CD4-positive, alpha-beta memory T cell (primary cell): ENCODE measurements around the gene TARDBP. TPM values are rescaled to one million over a fixed set of nuclear protein-coding genes. Genes with fewer than 3 reads are reported as not detected.

Experiments used
- CTCF ChIA-PET: fragments of 350-600 bp; sonication (Branson Sonifier 250); formaldehyde crosslinking; loops from one replicate; lab custom pipeline; 2021; ENCODE audit warnings: inconsistent platforms; ENCODE audit not compliant: partially characterized antibody; lab: Charles Lee
- POLR2A ChIA-PET: fragments of 350-600 bp; sonication (Branson Sonifier 250); formaldehyde crosslinking; loops from one replicate; lab custom pipeline; 2021; ENCODE audit not compliant: partially characterized antibody; lab: Charles Lee
- DNase-seq, 5 donors: peaks; one replicate each; pipeline versions ENCODE4 v3.0.0 to v3.0.0-alpha.2; 2020 to 2022; ENCODE audit warnings: mixed read lengths in 1 of 5
- H3K27ac ChIP-seq: one replicate; pipeline ENCODE4 v1.7.0; 2013; ENCODE audit warnings: low read depth, low read length
- H3K27me3 ChIP-seq: 2 replicates; pipeline ENCODE4 v1.7.0; 2013; ENCODE audit warnings: mild to moderate bottlenecking, low read length, moderate library complexity; ENCODE audit not compliant: insufficient read depth
- H3K36me3 ChIP-seq: 2 replicates; pipeline ENCODE4 v1.7.0; 2013; ENCODE audit warnings: mild to moderate bottlenecking, low read length, moderate library complexity; ENCODE audit not compliant: insufficient read depth
- H3K4me1 ChIP-seq: 2 replicates; pipeline ENCODE4 v1.7.0; 2013; ENCODE audit warnings: mild to moderate bottlenecking, low read length, moderate library complexity; ENCODE audit not compliant: insufficient read depth
- H3K4me3 ChIP-seq, 2 donors: one replicate each; pipeline ENCODE4 v1.7.0; 2013; ENCODE audit warnings: low read length in 2 of 2, mild to moderate bottlenecking in 1 of 2
- H3K9me3 ChIP-seq, 2 donors: one replicate each; pipeline ENCODE4 v1.7.0; 2013; ENCODE audit warnings: low read length in 2 of 2, control low read depth in 1 of 2; ENCODE audit not compliant: control insufficient read depth in 1 of 2
- H3K27ac Mint-ChIP-seq, 7 donors: one replicate each; pipeline ENCODE4 v1.8.0; 2020 to 2021; ENCODE audit warnings: mixed read lengths in 7 of 7, mild to moderate bottlenecking in 6 of 7, inconsistent platforms in 3 of 7, moderate library complexity in 3 of 7
- H3K27me3 Mint-ChIP-seq, 2 donors: one replicate each; pipeline ENCODE4 v1.8.0; 2020 to 2021; ENCODE audit warnings: mixed read lengths in 2 of 2
- H3K36me3 Mint-ChIP-seq, 2 donors: one replicate each; pipeline ENCODE4 v1.8.0; 2020 to 2021; ENCODE audit warnings: mixed read lengths in 2 of 2, inconsistent platforms in 1 of 2, mild to moderate bottlenecking in 1 of 2
- H3K4me1 Mint-ChIP-seq, 4 donors: one replicate each; pipeline ENCODE4 v1.8.0; 2020 to 2021; ENCODE audit warnings: mixed read lengths in 4 of 4, mild to moderate bottlenecking in 1 of 4
- H3K4me3 Mint-ChIP-seq, 8 donors: one replicate each; pipeline ENCODE4 v1.8.0; 2020 to 2021; ENCODE audit warnings: mixed read lengths in 8 of 8, mild to moderate bottlenecking in 7 of 8, moderate library complexity in 6 of 8, inconsistent platforms in 3 of 8
- H3K9me3 Mint-ChIP-seq, 8 donors: one replicate each; pipeline ENCODE4 v1.8.0; 2020 to 2021; ENCODE audit warnings: mixed read lengths in 8 of 8, mild to moderate bottlenecking in 5 of 8, inconsistent platforms in 3 of 8, moderate library complexity in 1 of 8
- intact Hi-C: fragments of 100-400 bp; cut with micrococcal nuclease; formaldehyde crosslinking; loops from one replicate; pipeline ENCODE4 v1.15.1; 2023
- polyA plus RNA-seq, 2 donors: library from polyadenylated mRNA; unstranded; fragments of 300-500 nt; fragmentation: Illumina TruSeq; gene quantifications; one replicate each; pipeline ENCODE4 v1.2.3, GENCODE V29; 2021
- total RNA-seq, 2 experiments: library from RNA; stranded (reverse); gene quantifications; one replicate each; pipeline ENCODE4 v1.2.3, GENCODE V29; 2021

TARDBP gene
- total and polyA plus RNA-seq, 4 experiments from 2014 or later: 54.0 to 195 (median 147) TPM

- ChIA-PET CTCF (no interaction called here), POLR2A (interaction anchor here (1.1 kb wide), 1 partner anchor 45 kb away, joined by 3 read pairs; no protein-coding TSS in a partner anchor)
- no peaks in the 10 kb centered on the region for H3K9me3 Mint-ChIP-seq
- H3K27me3 Mint-ChIP-seq: no peaks in the 10 kb centered on the region
- no peak overlapping the region for H3K4me3 Mint-ChIP-seq
- no peak for DNase-seq
- Histone ChIP-seq H3K27ac (no peak overlapping the region), H3K27me3 (no peaks in the 10 kb centered on the region), H3K4me1 (peaks cover 10% of the 10 kb centered on the region), H3K4me3 (no peak overlapping the region), H3K36me3 (peaks cover 11% of the 10 kb centered on the region), H3K9me3 (no peaks in the 10 kb centered on the region)
- peaks cover 0 to 10% of the 10 kb centered on the region in 2 donors for H3K36me3 Mint-ChIP-seq
- H3K27ac Mint-ChIP-seq: peak overlapping the region in 1 of 7 donors; percentile 53
- peaks cover 3 to 26% (median 15%) of the 10 kb centered on the region in 4 donors for H3K4me1 Mint-ChIP-seq
- intact Hi-C loops: no loop called here
Observed at GRCh38 chr1:11054181-11054580, 41.7 kb downstream of the TARDBP start.

DNA sequence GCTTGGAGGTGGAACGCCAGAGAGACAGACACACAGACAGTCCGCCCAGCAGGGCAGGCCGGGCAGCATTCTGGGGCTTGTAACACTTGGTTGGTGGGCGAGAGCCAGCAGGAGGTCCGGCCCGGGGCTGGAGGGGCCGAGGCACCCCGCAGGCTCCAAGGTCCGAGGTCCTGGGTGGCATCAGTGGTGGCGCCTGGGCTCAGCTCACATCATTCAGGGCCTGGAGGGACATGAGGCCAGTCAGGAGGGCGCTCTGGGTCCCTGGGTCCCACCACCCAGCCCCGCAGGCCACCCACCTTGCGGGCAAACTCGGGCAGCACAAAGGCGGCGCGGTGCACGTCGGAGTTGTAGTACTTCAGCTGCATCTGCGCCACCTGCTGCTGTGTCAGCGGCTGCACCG is 42.2 kb downstream of the TARDBP start:
- Mint-ChIP-seq H3K4me3 (no peak overlapping the region), H3K27ac (no peak overlapping the region), H3K9me3 (no peaks in the 10 kb centered on the region), H3K27me3 (no peaks in the 10 kb centered on the region), H3K4me1 (peaks cover 4 to 28% (median 16%) of the 10 kb centered on the region in 4 donors), H3K36me3 (peaks cover 0 to 11% of the 10 kb centered on the region in 2 donors)
- DNase-seq: no peak
- Histone ChIP-seq H3K4me3 (no peak overlapping the region), H3K4me1 (peaks cover 13% of the 10 kb centered on the region), H3K36me3 (peaks cover 11% of the 10 kb centered on the region), H3K27me3 (no peaks in the 10 kb centered on the region), H3K9me3 (no peaks in the 10 kb centered on the region), H3K27ac (no peak overlapping the region)
- CTCF ChIA-PET: no interaction called here
- POLR2A ChIA-PET: no interaction called here
- intact Hi-C loops: no loop called here

- no peaks in the 10 kb centered on the region for H3K9me3 ChIP-seq
- Mint-ChIP-seq H3K27ac (no peak overlapping the region), H3K9me3 (no peaks in the 10 kb centered on the region), H3K4me3 (no peak overlapping the region), H3K4me1 (peaks cover 8 to 33% (median 20%) of the 10 kb centered on the region in 4 donors), H3K27me3 (no peaks in the 10 kb centered on the region), H3K36me3 (peaks cover 0 to 15% of the 10 kb centered on the region in 2 donors)
- H3K36me3 ChIP-seq: peaks cover 11% of the 10 kb centered on the region
- ChIA-PET POLR2A (interaction anchor here (1.1 kb wide), 1 partner anchor 43 kb away, joined by 3 read pairs; the partner anchor contains the start of gene TARDBP), CTCF (no interaction called here)
- intact Hi-C loops: no loop called here
- peaks cover 13% of the 10 kb centered on the region for H3K4me1 ChIP-seq
- no peak overlapping the region for H3K4me3 ChIP-seq
- no peaks in the 10 kb centered on the region for H3K27me3 ChIP-seq
- H3K27ac ChIP-seq: no peak overlapping the region
- DNase-seq: no peak
Observed at GRCh38 chr1:11055676-11056075, 43.2 kb downstream of the TARDBP start.

DNA sequence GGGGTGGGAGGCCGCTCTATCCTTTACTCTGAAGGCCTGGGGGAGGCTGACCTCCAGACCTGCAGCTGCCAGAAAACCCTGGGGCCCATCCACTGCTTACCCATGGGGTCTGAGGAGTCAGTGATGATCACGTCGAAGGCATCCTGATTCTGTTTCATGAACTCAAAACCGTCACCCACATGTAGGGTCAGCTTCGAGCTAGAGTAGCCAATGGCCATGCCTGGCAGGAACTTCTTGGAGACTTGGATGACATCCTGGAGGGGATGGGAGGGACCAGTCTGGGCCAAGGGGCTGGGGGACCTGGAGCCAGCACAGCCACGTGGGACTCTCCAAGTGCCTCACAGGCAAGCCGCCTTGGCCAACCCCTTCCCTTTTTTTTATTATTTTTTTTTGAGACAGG is 44.0 kb downstream of the TARDBP start:
- CTCF ChIA-PET: interaction anchor here (2.5 kb wide), 1 partner anchor 19 kb away, joined by 17 read pairs; no protein-coding TSS in a partner anchor
- H3K9me3 ChIP-seq: no peaks in the 10 kb centered on the region
- Mint-ChIP-seq H3K4me3 (peak overlapping the region in 1 of 8 donors; percentile 26), H3K27me3 (no peaks in the 10 kb centered on the region), H3K27ac (no peak overlapping the region), H3K36me3 (peaks cover 0 to 18% of the 10 kb centered on the region in 2 donors), H3K4me1 (peaks cover 12 to 37% (median 26%) of the 10 kb centered on the region in 4 donors), H3K9me3 (no peaks in the 10 kb centered on the region)
- intact Hi-C loops: no loop called here
- H3K27me3 ChIP-seq: no peaks in the 10 kb centered on the region
- peak in 1 of 5 donors; percentile 19 for DNase-seq
- H3K27ac ChIP-seq: no peak overlapping the region
- H3K4me1 ChIP-seq: peaks cover 21% of the 10 kb centered on the region
- H3K4me3 ChIP-seq: no peak overlapping the region
- POLR2A ChIA-PET: interaction anchor here (0.5 to 1.1 kb wide), 2 partner anchors 36 to 44 kb away, joined by 3 to 4 read pairs; partner anchors contain the start of gene TARDBP
- peaks cover 11% of the 10 kb centered on the region for H3K36me3 ChIP-seq

DNA sequence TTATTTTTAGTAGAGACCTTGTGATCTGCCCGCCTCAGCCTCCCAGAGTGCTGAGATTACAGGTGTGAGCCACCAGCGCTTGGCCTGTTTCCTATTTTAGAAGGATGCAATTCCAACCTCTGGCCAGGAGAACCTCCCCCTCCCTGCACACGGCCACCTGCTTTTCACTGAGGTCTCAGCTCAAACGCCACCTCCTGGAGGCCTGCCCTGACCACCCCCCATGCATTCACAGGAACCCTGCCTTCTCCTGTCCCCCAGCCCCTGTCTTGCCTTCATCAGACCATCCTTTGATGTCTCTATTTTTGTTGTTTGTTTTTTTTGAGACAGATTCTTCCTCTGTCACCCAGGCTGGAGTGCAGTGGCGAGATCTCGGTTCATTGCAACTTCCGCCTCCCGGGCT is 45.0 kb downstream of the TARDBP start:
- Mint-ChIP-seq H3K27ac (peak overlapping the region in 3 of 7 donors; percentile 37 to 73 (median 50)), H3K4me1 (peaks cover 15 to 37% (median 27%) of the 10 kb centered on the region in 4 donors), H3K9me3 (no peaks in the 10 kb centered on the region), H3K4me3 (peak overlapping the region; percentile 27 to 71 (median 49)), H3K27me3 (no peaks in the 10 kb centered on the region), H3K36me3 (peaks cover 0 to 18% of the 10 kb centered on the region in 2 donors)
- CTCF ChIA-PET: interaction anchor here (0.9 to 2.5 kb wide), 2 partner anchors 20 to 586 kb away, joined by 3 to 17 read pairs; no protein-coding TSS in a partner anchor
- Histone ChIP-seq H3K27ac (no peak overlapping the region), H3K9me3 (no peaks in the 10 kb centered on the region), H3K4me1 (peaks cover 26% of the 10 kb centered on the region), H3K4me3 (no peak overlapping the region), H3K36me3 (peaks cover 11% of the 10 kb centered on the region), H3K27me3 (no peaks in the 10 kb centered on the region)
- no peak for DNase-seq
- POLR2A ChIA-PET: no interaction called here
- intact Hi-C loops: no loop called here

DNA sequence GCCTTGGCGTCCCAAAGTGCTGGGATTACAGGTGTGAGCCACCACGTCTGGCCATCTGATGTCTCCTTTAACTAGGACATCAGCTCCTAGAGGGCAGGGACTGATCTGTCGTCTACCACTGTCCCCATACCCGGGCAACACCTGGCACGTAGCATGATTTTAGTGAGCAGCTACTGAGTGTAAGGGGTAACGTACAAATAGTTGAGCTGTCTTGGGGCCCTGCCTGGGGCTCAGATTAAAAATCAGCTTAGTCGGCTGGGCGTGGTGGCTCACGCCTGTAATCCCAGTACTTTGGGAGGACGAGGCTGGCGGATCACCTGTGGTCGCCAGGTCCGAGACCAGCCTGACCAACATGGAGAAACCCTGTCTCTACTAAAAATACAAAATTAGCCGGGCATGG is 45.6 kb downstream of the TARDBP start:
- intact Hi-C loops: no loop called here
- no peaks in the 10 kb centered on the region for H3K9me3 Mint-ChIP-seq
- H3K27ac Mint-ChIP-seq: peak overlapping the region in 2 of 7 donors; percentile 42 to 80
- POLR2A ChIA-PET: no interaction called here
- no peaks in the 10 kb centered on the region for H3K27me3 Mint-ChIP-seq
- H3K4me1 ChIP-seq: peaks cover 26% of the 10 kb centered on the region
- no peak overlapping the region for H3K4me3 ChIP-seq
- CTCF ChIA-PET: interaction anchor here (0.9 to 2.5 kb wide), 2 partner anchors 21 to 586 kb away, joined by 3 to 17 read pairs; no protein-coding TSS in a partner anchor
- H3K4me1 Mint-ChIP-seq: peaks cover 15 to 42% (median 28%) of the 10 kb centered on the region in 4 donors
- no peaks in the 10 kb centered on the region for H3K27me3 ChIP-seq
- H3K4me3 Mint-ChIP-seq: peak overlapping the region; percentile 22 to 94 (median 60)
- H3K36me3 ChIP-seq: peaks cover 11% of the 10 kb centered on the region
- no peak overlapping the region for H3K27ac ChIP-seq
- H3K9me3 ChIP-seq: no peaks in the 10 kb centered on the region
- DNase-seq: no peak
- peaks cover 0 to 19% of the 10 kb centered on the region in 2 donors for H3K36me3 Mint-ChIP-seq

DNA sequence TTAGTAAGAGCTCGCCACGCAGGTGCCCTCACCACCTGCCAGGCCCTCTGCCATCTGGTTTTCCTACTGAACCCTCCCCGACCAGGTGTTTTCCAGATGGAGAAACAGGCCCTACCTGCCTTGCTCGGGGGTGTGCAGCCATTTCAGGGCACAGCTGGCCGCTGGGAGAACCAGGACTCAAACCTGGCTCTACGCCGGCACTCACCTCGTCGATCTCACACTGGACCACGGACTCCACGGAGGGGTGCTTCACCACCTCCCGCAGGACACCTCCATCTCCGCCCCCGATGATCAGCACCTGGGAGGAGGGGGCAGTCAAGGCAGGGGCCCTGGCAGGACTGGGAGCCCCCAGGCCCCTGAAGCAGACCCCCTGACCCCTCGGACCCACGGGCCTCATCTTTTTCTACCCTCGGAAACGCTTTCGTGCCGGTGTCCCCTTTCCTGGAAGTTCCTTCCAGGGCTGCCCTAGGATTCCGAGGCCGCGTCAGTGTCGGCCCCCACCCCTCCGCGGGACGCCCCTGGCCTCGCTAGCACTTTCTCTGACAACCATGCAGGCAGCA is 46.2 kb downstream of the TARDBP start:
- H3K27me3 Mint-ChIP-seq: no peaks in the 10 kb centered on the region
- peak overlapping the region; percentile 65 for H3K27ac ChIP-seq
- POLR2A ChIA-PET: no interaction called here

More for the DNA sequence above, 46.2 kb downstream of the TARDBP start:
- no peaks in the 10 kb centered on the region for H3K27me3 ChIP-seq
- intact Hi-C loops: no loop called here
- H3K4me3 ChIP-seq: peak overlapping the region; percentile 57 to 67
- no peak for DNase-seq
- H3K4me1 ChIP-seq: peaks cover 26% of the 10 kb centered on the region
- no peaks in the 10 kb centered on the region for H3K9me3 ChIP-seq
- Mint-ChIP-seq H3K36me3 (peaks cover 0 to 20% of the 10 kb centered on the region in 2 donors), H3K27ac (peak overlapping the region in 4 of 7 donors; percentile 83 to 94 (median 88)), H3K9me3 (peaks cover 0 to 2% (median 0%) of the 10 kb centered on the region in 8 donors), H3K4me1 (peaks cover 15 to 42% (median 30%) of the 10 kb centered on the region in 4 donors), H3K4me3 (peak overlapping the region; percentile 90 to 96 (median 94))
- peaks cover 11% of the 10 kb centered on the region for H3K36me3 ChIP-seq
- CTCF ChIA-PET: interaction anchor here (2.5 kb wide), 1 partner anchor 21 kb away, joined by 17 read pairs; no protein-coding TSS in a partner anchor
